Testis (tissue), 3 donors: Measurements from ENCODE around the gene CREG2. TPM values are rescaled to one million over a fixed set of nuclear protein-coding genes. Genes with fewer than 3 reads are reported as not detected.

Source experiments
- DNase-seq: peaks from one replicate; pipeline ENCODE4 v3.0.0-alpha.2; 2019
- H3K27ac ChIP-seq, 2 donors: fragments of 200-600 bp; sonication (generic); one replicate each; pipeline ENCODE4 v1.5.1; 2019
- H3K27me3 ChIP-seq: fragments of 200-600 bp; sonication (generic); one replicate; pipeline ENCODE4 v1.5.1; 2019
- H3K36me3 ChIP-seq: fragments of 200-600 bp; sonication (generic); one replicate; pipeline ENCODE4 v1.5.1; 2017; ENCODE audit warnings: low read depth; ENCODE audit errors: missing control alignments
- H3K4me1 ChIP-seq: fragments of 200-600 bp; sonication (generic); one replicate; pipeline ENCODE4 v1.5.1; 2019
- H3K4me3 ChIP-seq, 2 donors: fragments of 200-600 bp; sonication (generic); one replicate each; pipeline ENCODE4 v1.5.1; 2017 to 2019
- H3K9me3 ChIP-seq: fragments of 200-600 bp; sonication (generic); one replicate; pipeline ENCODE4 v1.5.1; 2017
- POLR2A ChIP-seq: fragments of 450-650 bp; IDR thresholded peaks from one replicate; pipeline ENCODE4 v1.6.1; 2017; ENCODE audit warnings: antibody characterized with exemption, mild to moderate bottlenecking, moderate library complexity
- WGBS, 2 donors: methylation state at CpG; one replicate each; pipeline ENCODE4 v1.1.5; 2018; 5-methylcytosine and 5-hydroxymethylcytosine counted together
- intact Hi-C: fragments of 100-400 bp; cut with DNase I; formaldehyde crosslinking; loops from one replicate; pipeline ENCODE4 v1.15.1; 2023; ENCODE audit warnings: low total_unique reads
- polyA plus RNA-seq: library from polyadenylated mRNA; stranded (reverse); fragments of 350-450 nt; fragmentation: Illumina TruSeq; extraction: RNeasy Lipid Tissue Mini Kit (QIAGEN cat#74804); gene quantifications from one replicate; pipeline ENCODE4 v1.2.3, GENCODE V29; 2014; ENCODE audit warnings: low read depth, low replicate concordance; ENCODE audit not compliant: insufficient read depth
- total RNA-seq, 2 donors: library from RNA; depleted of rRNA; stranded (reverse); fragments of >200 nt; gene quantifications; one replicate each; pipeline ENCODE4 v1.2.3, GENCODE V29; 2016
- TF ChIP-seq, protein P1 (sequence below), 3 experiments: fragments of 450-650 bp in 2 of 3; fragments of 200-600 bp in 1 of 3; sonication (generic) in 1 of 3; IDR thresholded peaks; one replicate each; pipeline ENCODE4 v1.5.1; 2016 to 2019; ENCODE audit warnings: antibody characterized with exemption in 3 of 3, mild to moderate bottlenecking in 2 of 3, moderate library complexity in 1 of 3

The CREG2 gene
- total and polyA plus RNA-seq, 3 donors from 2014 or later, result 0.19 to 0.47 (median 0.42) TPM

DNA sequence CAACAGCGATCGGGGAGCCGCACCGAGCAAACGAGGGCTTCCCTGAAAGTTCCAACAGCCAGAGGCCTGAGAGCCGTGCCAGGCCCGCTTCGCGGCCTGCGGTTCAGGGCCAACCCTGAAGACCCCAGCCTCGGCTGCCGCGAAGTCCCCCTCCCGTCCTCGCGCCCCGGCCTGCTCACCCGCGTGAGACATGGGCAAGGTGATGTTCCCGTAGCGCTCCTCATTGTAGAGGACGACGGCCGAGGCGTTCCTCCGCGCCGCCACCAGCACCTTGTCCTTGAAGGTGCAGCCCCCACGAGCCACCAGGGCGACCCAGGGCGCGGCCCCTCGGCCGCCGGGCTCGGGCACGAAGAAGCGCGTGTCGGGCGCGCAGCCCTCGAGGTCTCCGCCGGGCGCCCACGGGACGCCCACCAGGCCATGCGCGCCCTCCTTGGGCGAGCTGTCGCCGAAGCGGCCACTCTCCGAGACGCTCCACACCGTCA is 79.3 kb downstream of the CREG2 start:
- 0 to 8% methylated on average over 2 to 24 of the region's 57 CpGs for WGBS, 2 donors
- Histone ChIP-seq H3K9me3 (no peaks in the 10 kb centered on the region), H3K27ac (peak overlapping the region; percentile 92 to 93), H3K4me1 (peaks cover 13% of the 10 kb centered on the region), H3K4me3 (peak overlapping the region; percentile 90 to 92), H3K36me3 (no peaks in the 10 kb centered on the region), H3K27me3 (no peaks in the 10 kb centered on the region)
- peak; percentile 20 for DNase-seq
- intact Hi-C loops, result no loop called here
- TF ChIP-seq, protein P1, sequence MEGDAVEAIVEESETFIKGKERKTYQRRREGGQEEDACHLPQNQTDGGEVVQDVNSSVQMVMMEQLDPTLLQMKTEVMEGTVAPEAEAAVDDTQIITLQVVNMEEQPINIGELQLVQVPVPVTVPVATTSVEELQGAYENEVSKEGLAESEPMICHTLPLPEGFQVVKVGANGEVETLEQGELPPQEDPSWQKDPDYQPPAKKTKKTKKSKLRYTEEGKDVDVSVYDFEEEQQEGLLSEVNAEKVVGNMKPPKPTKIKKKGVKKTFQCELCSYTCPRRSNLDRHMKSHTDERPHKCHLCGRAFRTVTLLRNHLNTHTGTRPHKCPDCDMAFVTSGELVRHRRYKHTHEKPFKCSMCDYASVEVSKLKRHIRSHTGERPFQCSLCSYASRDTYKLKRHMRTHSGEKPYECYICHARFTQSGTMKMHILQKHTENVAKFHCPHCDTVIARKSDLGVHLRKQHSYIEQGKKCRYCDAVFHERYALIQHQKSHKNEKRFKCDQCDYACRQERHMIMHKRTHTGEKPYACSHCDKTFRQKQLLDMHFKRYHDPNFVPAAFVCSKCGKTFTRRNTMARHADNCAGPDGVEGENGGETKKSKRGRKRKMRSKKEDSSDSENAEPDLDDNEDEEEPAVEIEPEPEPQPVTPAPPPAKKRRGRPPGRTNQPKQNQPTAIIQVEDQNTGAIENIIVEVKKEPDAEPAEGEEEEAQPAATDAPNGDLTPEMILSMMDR (IDR thresholded peaks at IDR 0.05), result no peak
- TF ChIP-seq POLR2A, result no peak

DNA sequence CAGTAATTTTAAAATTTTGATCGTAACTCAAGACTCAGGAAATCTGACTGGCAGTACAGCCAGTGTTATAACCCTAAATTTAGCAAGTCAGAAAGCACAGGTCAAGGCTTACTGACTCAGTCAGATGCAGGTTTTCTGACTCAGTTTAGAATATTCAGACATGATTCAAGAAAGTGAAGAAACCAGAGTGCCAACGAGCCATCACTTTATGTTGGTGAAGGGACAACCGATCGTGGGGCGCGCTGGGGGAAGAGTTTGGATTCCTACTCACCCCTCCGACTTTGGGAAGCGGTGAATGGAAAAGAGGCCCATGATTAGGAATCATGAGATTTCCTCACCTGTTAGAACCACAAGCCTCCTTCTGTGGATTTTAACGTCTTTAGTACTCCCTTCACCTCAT is 79.8 kb downstream of the CREG2 start:
- no peak for TF ChIP-seq POLR2A
- peaks cover 13% of the 10 kb centered on the region for H3K4me1 ChIP-seq
- intact Hi-C loops, result no loop called here
- DNase-seq, result no peak
- WGBS, 2 donors, result 13 to 18% methylated on average over 9 of the region's 9 CpGs
- H3K9me3 ChIP-seq, result no peaks in the 10 kb centered on the region
- peak overlapping the region; percentile 92 to 93 for H3K27ac ChIP-seq
- H3K4me3 ChIP-seq, result peak overlapping the region; percentile 90 to 92
- H3K36me3 ChIP-seq, result no peaks in the 10 kb centered on the region
- H3K27me3 ChIP-seq, result no peaks in the 10 kb centered on the region

DNA sequence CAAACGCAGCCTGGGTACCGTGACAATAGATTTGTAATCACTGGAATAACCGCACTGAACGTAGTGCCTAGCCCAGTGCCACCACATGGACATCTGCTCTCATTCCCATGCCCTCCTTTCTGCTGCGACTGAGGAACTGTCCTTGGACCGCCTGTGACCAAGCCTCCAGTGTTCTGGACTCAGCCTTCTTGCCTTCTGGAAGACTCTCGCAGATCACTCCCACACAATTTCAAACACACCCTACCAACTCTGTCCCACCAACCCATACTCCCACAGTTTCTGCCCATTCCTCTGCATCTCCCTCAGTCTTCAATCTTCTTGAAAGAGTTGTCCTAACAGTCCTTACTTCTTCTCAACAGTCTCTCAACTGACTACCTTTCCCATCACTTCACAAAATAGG is 80.9 kb downstream of the CREG2 start:
- no peaks in the 10 kb centered on the region for H3K27me3 ChIP-seq
- WGBS, 2 donors, result 34 to 40% methylated on average over 7 of the region's 7 CpGs
- H3K9me3 ChIP-seq, result no peaks in the 10 kb centered on the region
- peak; percentile 68 for DNase-seq
- H3K27ac ChIP-seq, result peak overlapping the region; percentile 92 to 93
- intact Hi-C loops, result no loop called here
- H3K4me1 ChIP-seq, result peaks cover 13% of the 10 kb centered on the region
- TF ChIP-seq, protein P1 (IDR thresholded peaks at IDR 0.05), result no peak
- no peak for TF ChIP-seq POLR2A
- H3K4me3 ChIP-seq, result peak overlapping the region in 1 of 2 donors; percentile 90
- H3K36me3 ChIP-seq, result no peaks in the 10 kb centered on the region

DNA sequence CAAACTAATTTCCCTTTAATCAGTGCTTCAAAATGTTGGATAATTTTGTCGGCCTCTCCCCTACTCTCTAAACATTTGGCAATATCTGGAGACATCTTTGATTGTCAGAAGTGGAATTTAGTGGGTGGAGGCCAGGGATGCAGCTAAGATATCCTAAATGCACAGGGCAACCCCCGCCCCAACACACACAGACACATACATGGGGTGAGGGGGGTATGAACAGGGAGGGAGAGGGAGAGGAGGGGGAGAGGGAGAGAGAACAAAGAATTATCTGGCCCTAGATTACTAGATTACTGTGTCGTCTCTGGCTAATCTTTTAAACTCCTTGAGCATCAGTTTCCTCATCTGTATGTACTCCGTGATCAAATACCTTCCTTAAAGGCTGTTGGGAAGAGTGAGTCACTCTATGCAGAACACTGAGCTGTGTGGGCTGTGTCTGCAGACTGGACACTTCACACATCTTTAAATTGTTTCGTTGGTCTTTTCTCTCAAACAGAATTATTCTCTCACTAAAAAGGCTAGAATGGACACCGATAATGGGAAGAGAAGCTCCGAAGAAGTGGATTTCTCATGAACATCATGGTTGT is 81.7 kb downstream of the CREG2 start:
- WGBS, 2 donors, result 52 to 64% methylated on average over 7 of the region's 7 CpGs
- H3K4me3 ChIP-seq, result peak overlapping the region in 1 of 2 donors; percentile 90

DNA sequence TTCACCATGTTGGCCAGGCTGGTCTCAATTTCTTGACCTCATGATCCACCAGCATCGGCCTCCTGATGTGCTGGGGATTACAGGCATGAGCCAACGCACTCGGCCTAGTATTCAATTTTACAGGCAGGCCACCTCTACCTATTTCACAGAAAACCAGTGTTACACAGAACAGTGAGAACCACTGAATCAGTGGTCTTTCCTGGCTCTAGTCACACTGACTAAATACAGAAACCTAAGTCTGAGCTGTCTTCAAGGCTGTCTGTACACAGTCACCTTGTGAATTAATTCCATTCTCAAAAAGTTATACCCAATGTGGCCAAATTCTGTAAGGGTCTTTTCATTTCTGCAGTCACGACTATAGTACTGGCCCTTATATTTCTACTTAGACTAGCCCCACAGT is 82.3 kb downstream of the CREG2 start:
- H3K9me3 ChIP-seq, result no peaks in the 10 kb centered on the region
- intact Hi-C loops, result no loop called here
- H3K27ac ChIP-seq, result no peak overlapping the region
- no peaks in the 10 kb centered on the region for H3K36me3 ChIP-seq
- no peak for DNase-seq
- no peaks in the 10 kb centered on the region for H3K27me3 ChIP-seq
- 76 to 82% methylated on average over 4 of the region's 4 CpGs for whole genome bisulfite sequencing, 2 donors
- peaks cover 17% of the 10 kb centered on the region for H3K4me1 ChIP-seq
- H3K4me3 ChIP-seq, result no peak overlapping the region
- TF ChIP-seq POLR2A, result no peak
- TF ChIP-seq, protein P1 (IDR thresholded peaks at IDR 0.05), result no peak

More for the DNA sequence above, 81.7 kb downstream of the CREG2 start:
- Histone ChIP-seq H3K27me3 (no peaks in the 10 kb centered on the region), H3K36me3 (no peaks in the 10 kb centered on the region), H3K4me1 (peaks cover 13% of the 10 kb centered on the region), H3K27ac (no peak overlapping the region), H3K9me3 (no peaks in the 10 kb centered on the region)
- intact Hi-C loops, result no loop called here
- no peak for DNase-seq
- no peak for TF ChIP-seq POLR2A
- TF ChIP-seq, protein P1 (IDR thresholded peaks at IDR 0.05), result no peak
